GM21529 (cell line): Measurements from ENCODE around the gene SOCS2.
"Not testable (repeated sequence)": the region's sequence is repeated elsewhere in the genome, so short reads cannot be mapped to it uniquely, and the experiment has no call there.

ENCODE experiments used
- ATAC-seq: cut with Tn5 transposase; IDR thresholded peaks from one replicate; pipeline ENCODE4 v1.9.1; 2021; ENCODE audit not compliant: unreplicated experiment

SOCS2 gene

GRCh38 chr12:93592641-93593406, 20.3 kb downstream of the SOCS2 start:
- ATAC-seq = no peak

DNA sequence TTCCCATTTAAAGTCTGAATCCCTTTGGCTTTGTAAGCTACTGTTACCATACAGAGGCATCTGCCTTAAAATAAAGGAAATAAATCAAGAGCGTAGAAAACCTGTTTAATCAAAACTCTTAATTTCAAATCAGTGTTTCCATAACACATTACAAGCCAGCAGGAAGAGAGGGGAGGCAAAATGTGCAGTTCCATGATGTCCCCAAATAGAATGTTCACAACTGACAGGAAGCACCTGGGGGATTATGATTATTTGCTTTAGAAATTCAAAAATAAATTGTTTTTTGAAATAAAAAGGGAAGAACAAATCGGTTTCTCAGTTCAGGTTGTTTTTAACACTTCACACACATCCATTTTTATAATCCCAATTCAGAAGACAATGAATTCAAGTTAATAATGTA, 21.4 kb downstream of the SOCS2 start:
- ATAC-seq = no peak

- no peak for ATAC-seq
Measured at GRCh38 chr12:93594766-93595311, 22.4 kb downstream of the SOCS2 start.

- no peak for ATAC-seq
Measured at GRCh38 chr12:93595351-93595750, 22.9 kb downstream of the SOCS2 start.

GRCh38 chr12:93597608-93598007, 25.1 kb downstream of the SOCS2 start:
- no peak for ATAC-seq

- no peak for ATAC-seq
Measured at GRCh38 chr12:93599192-93599591, 26.7 kb downstream of the SOCS2 start.

DNA sequence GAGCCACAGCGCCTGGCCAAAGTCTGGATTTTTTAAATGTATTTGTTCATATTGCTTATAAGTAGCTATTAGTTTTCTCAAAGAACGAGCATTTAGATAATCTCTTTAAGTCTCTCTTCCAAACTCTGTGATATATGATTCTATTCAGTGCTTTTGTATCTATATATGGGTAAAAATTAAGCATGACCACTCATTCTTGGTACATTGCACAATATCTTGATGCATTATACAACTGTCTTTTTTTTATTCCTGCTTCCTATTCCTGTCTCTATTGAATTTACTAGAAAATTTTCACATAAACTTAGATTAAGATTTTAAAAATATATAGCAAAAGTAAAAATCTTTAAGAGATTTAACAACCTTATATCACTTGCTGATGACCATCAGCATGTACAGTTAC, 29.1 kb downstream of the SOCS2 start:
- ATAC-seq = no peak

- ATAC-seq = no peak
Measured at GRCh38 chr12:93602897-93603668, 30.6 kb downstream of the SOCS2 start.

GRCh38 chr12:93603762-93604161, 31.3 kb downstream of the SOCS2 start:
- ATAC-seq = no peak

DNA sequence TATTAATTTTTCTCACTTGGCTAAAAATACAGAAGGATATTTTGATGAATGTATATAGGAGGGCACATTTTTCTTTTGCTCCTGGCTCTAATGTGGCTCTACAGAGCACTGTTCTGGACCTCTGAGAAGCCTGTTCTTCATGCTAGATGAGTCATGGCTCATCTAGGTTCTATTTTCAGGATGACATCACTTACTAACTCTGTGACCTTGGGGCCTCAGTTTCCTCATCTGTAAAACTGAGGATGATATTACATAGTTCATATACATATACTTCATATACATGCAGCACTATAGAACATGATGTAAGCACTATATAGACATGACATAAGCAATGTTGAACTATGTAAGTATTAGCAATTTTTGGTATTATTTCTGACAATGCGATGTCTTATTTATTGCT, 35.8 kb downstream of the SOCS2 start:
- no peak for ATAC-seq

GRCh38 chr12:93609281-93610192, 37.1 kb downstream of the SOCS2 start:
- ATAC-seq = no peak

- ATAC-seq = no peak
Measured at GRCh38 chr12:93612776-93613175, 40.3 kb downstream of the SOCS2 start.

DNA sequence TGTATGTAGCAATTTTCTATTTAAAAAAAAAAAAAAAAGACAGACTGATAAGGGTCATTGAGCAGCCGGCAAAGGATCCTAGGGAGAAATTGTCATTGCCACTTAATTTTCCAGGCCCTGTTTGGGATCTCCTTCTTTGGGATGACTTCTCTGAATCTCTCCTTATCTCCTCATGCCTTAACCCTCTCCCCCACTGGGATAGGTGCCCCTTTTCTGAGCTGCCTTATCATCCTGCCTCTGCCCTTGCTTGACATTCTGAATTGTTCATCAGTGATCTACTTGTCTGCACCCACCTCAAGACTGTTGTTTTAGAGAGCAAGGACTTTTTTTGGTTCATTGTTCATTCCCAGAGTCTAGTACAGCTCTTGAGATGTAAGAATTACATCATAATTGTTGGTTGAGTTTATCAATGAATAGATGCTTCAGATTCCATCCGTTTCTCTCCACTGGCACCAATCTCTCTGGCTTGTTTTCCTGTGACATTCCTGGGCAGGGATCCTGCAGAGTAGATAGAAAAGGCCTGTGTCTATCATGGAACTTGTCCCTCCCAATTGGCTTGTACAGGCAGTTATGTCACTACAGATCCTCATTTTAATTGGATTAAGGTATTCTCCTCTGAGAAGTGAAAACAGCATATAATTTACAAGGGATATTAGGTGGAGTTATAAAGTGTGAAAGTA, 42.6 kb downstream of the SOCS2 start:
- ATAC-seq = no peak

GRCh38 chr12:93616584-93617101, 44.2 kb downstream of the SOCS2 start:
- ATAC-seq = no peak

GRCh38 chr12:93618891-93619410, 46.5 kb downstream of the SOCS2 start:
- ATAC-seq = no peak

- ATAC-seq = no peak
Measured at GRCh38 chr12:93621986-93622385, 49.5 kb downstream of the SOCS2 start.

GRCh38 chr12:93622485-93622884, 50.0 kb downstream of the SOCS2 start:
- no peak for ATAC-seq

DNA sequence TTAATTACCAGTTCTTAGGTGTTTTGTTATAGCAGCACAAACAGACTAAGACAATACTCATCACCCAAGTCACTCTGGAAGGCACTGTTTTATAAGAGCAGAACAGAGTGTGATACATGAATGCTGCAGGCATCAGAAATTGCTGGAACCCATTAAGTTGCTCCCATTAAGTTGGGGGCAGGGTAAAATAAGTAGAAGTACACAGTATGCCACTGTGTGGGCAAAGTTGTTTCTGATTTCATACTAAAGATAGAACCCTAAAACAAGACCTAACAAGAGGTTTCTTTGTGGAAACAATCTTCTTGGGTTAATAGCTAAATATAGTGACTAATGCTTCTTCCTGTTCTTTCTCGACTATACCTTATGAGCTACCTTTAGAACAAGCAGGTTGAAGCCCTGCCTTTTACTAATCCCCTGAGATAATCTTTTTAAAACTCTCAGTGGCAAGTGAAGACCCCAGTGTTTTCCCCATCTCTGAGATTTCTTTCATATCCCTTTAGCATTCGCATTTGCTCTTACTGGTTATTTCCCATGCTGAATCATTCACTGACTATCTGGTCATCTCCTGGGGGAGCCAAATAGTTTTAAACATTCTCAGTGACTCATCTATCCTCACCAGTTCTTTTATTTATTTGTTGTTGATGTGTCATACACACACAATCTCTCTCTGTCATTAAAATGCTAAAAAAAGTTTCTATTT, 52.3 kb downstream of the SOCS2 start:
- ATAC-seq = peak; percentile 79

- ATAC-seq = not testable (repeated sequence)
Measured at GRCh38 chr12:93625295-93625645, 52.8 kb downstream of the SOCS2 start.

- no peak for ATAC-seq
Measured at GRCh38 chr12:93626160-93626559, 53.7 kb downstream of the SOCS2 start.
